ENCODE data around the gene NHEJ1.

GRCh38 chr2:219177552-219178376 lies 17.1 kb upstream of the NHEJ1 start, which contains the start of gene RETREG2:
- TF ChIP-seq CTCF (IDR thresholded peaks at IDR 0.05), result peak in 10 of 12 donors; percentile 11 to 67 (median 50)
- TF ChIP-seq POLR2A (IDR thresholded peaks at IDR 0.05), result peak; percentile 33 to 94

Measured in heart left ventricle (tissue), 13 donors.